Adrenal gland (tissue), 12 donors: Measurements from ENCODE around the gene ARHGAP10. TPM values are rescaled to one million over a fixed set of nuclear protein-coding genes. Genes with fewer than 3 reads are reported as not detected.
"Not testable (repeated sequence)": the region's sequence is repeated elsewhere in the genome, so short reads cannot be mapped to it uniquely, and the experiment has no call there.

Experiments
- DNase-seq, 7 donors: peaks; one replicate each; pipeline ENCODE4 v3.0.0-alpha.2; 2019 to 2020
- H3K27ac ChIP-seq, 5 donors: fragments of 200-600 bp; sonication (generic) in 4 of 5; 1 replicate in 3 of 5; 2 replicates in 2 of 5; pipeline versions ENCODE4 v1.5.1 to v1.8.0; 2016 to 2020; ENCODE audit warnings: mild to moderate bottlenecking in 1 of 5
- H3K27me3 ChIP-seq: fragments of 200-600 bp; 2 replicates; pipeline ENCODE4 v1.8.0; 2021
- H3K36me3 ChIP-seq, 2 donors: fragments of 200-600 bp; replicated peaks in 1 of 2; 1 replicate in 1 of 2; 2 replicates in 1 of 2; pipeline versions ENCODE4 v1.5.1 to v1.8.0; 2018 to 2022
- H3K4me1 ChIP-seq, 2 donors: fragments of 200-600 bp; replicated peaks in 1 of 2; 1 replicate in 1 of 2; 2 replicates in 1 of 2; pipeline versions ENCODE4 v1.5.1 to v1.8.0; 2018 to 2021
- H3K4me3 ChIP-seq, 4 donors: fragments of 200-600 bp; sonication (generic) in 3 of 4; one replicate each; pipeline ENCODE4 v1.5.1; 2016 to 2018
- H3K9me3 ChIP-seq, 3 donors: fragments of 200-600 bp; sonication (generic) in 1 of 3; replicated peaks in 1 of 3; 1 replicate in 2 of 3; 2 replicates in 1 of 3; pipeline versions ENCODE4 v1.5.1 to v1.8.0; 2016 to 2021
- CTCF ChIP-seq, 6 experiments: fragments of 450-650 bp in 4 of 6; fragments of 200-600 bp in 2 of 6; sonication (generic) in 1 of 6; IDR thresholded peaks; 1 replicate in 5 of 6; 2 replicates in 1 of 6; pipeline versions ENCODE4 v1.5.1 to v1.8.0; 2016 to 2021; ENCODE audit warnings: antibody characterized with exemption in 6 of 6, mild to moderate bottlenecking in 2 of 6, moderate library complexity in 1 of 6
- POLR2A ChIP-seq, 2 donors: fragments of 450-650 bp; IDR thresholded peaks; one replicate each; pipeline ENCODE4 v1.6.1; 2017; ENCODE audit warnings: antibody characterized with exemption in 2 of 2, mild to moderate bottlenecking in 2 of 2, moderate library complexity in 1 of 2
- WGBS, 4 donors: extraction: QIAGEN DNeasy Blood & Tissue Kit in 2 of 4; methylation state at CpG; one replicate each; pipeline versions ENCODE4 v1.1.5 to v1.1.7; 2013 to 2017; 5-methylcytosine and 5-hydroxymethylcytosine counted together
- intact Hi-C, 2 donors: fragments of 100-400 bp; cut with DNase I; formaldehyde crosslinking; loops; one replicate each; pipeline versions ENCODE4 v1.14.1 to v1.15.0; 2022 to 2023
- polyA plus RNA-seq, 3 donors: library from polyadenylated mRNA; stranded (reverse); fragments of 200-250 nt in 2 of 3; fragments of 350-450 nt in 1 of 3; fragmentation: Illumina TruSeq in 1 of 3; extraction: RNeasy Lipid Tissue Mini Kit (QIAGEN cat#74804) in 1 of 3; gene quantifications; one replicate each; pipeline ENCODE4 v1.2.3, GENCODE V29; 2013 to 2014
- total RNA-seq, 9 donors: library from RNA; depleted of rRNA in 4 of 9; stranded (reverse); fragments of >200 nt in 4 of 9; fragments of 120-200 nt in 1 of 9; fragmentation: NEBNext Ultra II Directional in 1 of 9; extraction: Animal tissue kit (Norgen Biotek cat#: 25700) in 1 of 9; gene quantifications; one replicate each; pipeline versions ENCODE4 v1.1.0 to v1.2.4, GENCODE V29; 2013 to 2023
- donor health status: healthy with polysubstance abuse.
- donor health status: Bipolar disorder and iron deficiency.
- donor health status: DM: yes; HTN: yes; CAD: no.
- donor health status: DM: no; HTN: no; CAD: no.
- donor health status: DM: no; HTN: no; CAD: no.
- donor health status: DM: yes; HTN: yes; CAD: no.

Gene ARHGAP10
- total and polyA plus RNA-seq, 12 donors: 7.0 to 40.8 (median 22.1) TPM

- no peak overlapping the region for H3K27ac ChIP-seq
- no peak overlapping the region for H3K4me3 ChIP-seq
- H3K4me1 ChIP-seq: peaks cover 0 to 21% of the 10 kb centered on the region in 2 donors
- WGBS, 4 donors: 66 to 79% (median 70%) methylated on average over 8 of the region's 8 CpGs
- H3K36me3 ChIP-seq: no peaks in the 10 kb centered on the region
- no peaks in the 10 kb centered on the region for H3K9me3 ChIP-seq
- H3K27me3 ChIP-seq: no peaks in the 10 kb centered on the region
- intact Hi-C loops: no loop called here
- DNase-seq: no peak
- TF ChIP-seq POLR2A (IDR thresholded peaks at IDR 0.05) (no peak), CTCF (IDR thresholded peaks at IDR 0.05) (no peak)
These were observed 61.9 kb downstream of the ARHGAP10 start for GRCh38 chr4:147793569-147794313.

GRCh38 chr4:147794314-147794680 is 62.4 kb downstream of the ARHGAP10 start:
- peaks cover 0 to 21% of the 10 kb centered on the region in 2 donors for H3K4me1 ChIP-seq

GRCh38 chr4:147794787-147795413 is 63.0 kb downstream of the ARHGAP10 start:
- no peaks in the 10 kb centered on the region for H3K27me3 ChIP-seq
- no peak overlapping the region for H3K27ac ChIP-seq
- no peak for TF ChIP-seq POLR2A (IDR thresholded peaks at IDR 0.05)
- no peak for TF ChIP-seq CTCF (IDR thresholded peaks at IDR 0.05)
- no peak for DNase-seq
- 67 to 72% (median 68%) methylated on average over 5 of the region's 5 CpGs for WGBS, 4 donors
- H3K36me3 ChIP-seq: no peaks in the 10 kb centered on the region
- intact Hi-C loops: no loop called here
- no peaks in the 10 kb centered on the region for H3K9me3 ChIP-seq
- peaks cover 0 to 25% of the 10 kb centered on the region in 2 donors for H3K4me1 ChIP-seq
- no peak overlapping the region for H3K4me3 ChIP-seq

More at GRCh38 chr4:147794314-147794680, 62.4 kb downstream of the ARHGAP10 start:
- no peak for DNase-seq
- TF ChIP-seq CTCF (IDR thresholded peaks at IDR 0.05) (no peak), POLR2A (IDR thresholded peaks at IDR 0.05) (no peak)
- H3K9me3 ChIP-seq: no peaks in the 10 kb centered on the region
- 90 to 97% (median 95%) methylated on average over 1 of the region's 1 CpG for WGBS, 4 donors
- intact Hi-C loops: no loop called here
- H3K27me3 ChIP-seq: no peaks in the 10 kb centered on the region
- H3K27ac ChIP-seq: no peak overlapping the region
- no peak overlapping the region for H3K4me3 ChIP-seq
- H3K36me3 ChIP-seq: no peaks in the 10 kb centered on the region

GRCh38 chr4:147799057-147799456 is 67.2 kb downstream of the ARHGAP10 start:
- H3K4me3 ChIP-seq, DNase-seq, H3K27me3 ChIP-seq, H3K36me3 ChIP-seq, H3K9me3 ChIP-seq, intact Hi-C loops, H3K27ac ChIP-seq: not testable (repeated sequence)
- 72 to 82% (median 78%) methylated on average over 4 of the region's 4 CpGs for WGBS, 4 donors
- peaks cover 0 to 14% of the 10 kb centered on the region in 2 donors for H3K4me1 ChIP-seq
